ENCODE results near the gene SNX20.
A peak's percentile ranks its signal among the peaks of the same experiment; 100 is the strongest.

The SNX20 gene

GRCh38 chr16:50705436-50706110 lies 24.5 kb upstream of the SNX20 start:
- DNase-seq (ENCODE audit: low read depth in 2 of 2): no peak

- no peak for DNase-seq (ENCODE audit: low read depth in 2 of 2)
Observed at GRCh38 chr16:50704245-50704644, 23.1 kb upstream of the SNX20 start.

GRCh38 chr16:50702725-50703124 lies 21.6 kb upstream of the SNX20 start:
- DNase-seq (ENCODE audit: low read depth in 2 of 2): no peak

GRCh38 chr16:50699326-50700159 lies 18.4 kb upstream of the SNX20 start:
- peak; percentile 68 to 74 for DNase-seq (ENCODE audit: low read depth in 2 of 2)

- DNase-seq (ENCODE audit: low read depth in 2 of 2): peak in 1 of 2 donors; percentile 56
Observed at GRCh38 chr16:50697881-50698767, 17.0 kb upstream of the SNX20 start.

GRCh38 chr16:50697421-50697715 lies 16.3 kb upstream of the SNX20 start:
- DNase-seq (ENCODE audit: low read depth in 2 of 2): no peak

GRCh38 chr16:50696575-50697420 lies 15.7 kb upstream of the SNX20 start:
- DNase-seq (ENCODE audit: low read depth in 2 of 2): peak in 1 of 2 donors; percentile 55

GRCh38 chr16:50696126-50696525 lies 15.0 kb upstream of the SNX20 start:
- no peak for DNase-seq (ENCODE audit: low read depth in 2 of 2)

- no peak for DNase-seq (ENCODE audit: low read depth in 2 of 2)
Observed at GRCh38 chr16:50695017-50696000, 14.2 kb upstream of the SNX20 start.

- DNase-seq (ENCODE audit: low read depth in 2 of 2): no peak
Observed at GRCh38 chr16:50694206-50694605, 13.1 kb upstream of the SNX20 start.

- no peak for DNase-seq (ENCODE audit: low read depth in 2 of 2)
Observed at GRCh38 chr16:50692999-50693781, 12.1 kb upstream of the SNX20 start, which contains the start of gene NOD2. NOD2 (plus strand) TSS chr16:50693606; CDS start chr16:50699496, 5,890 bp downstream.

- no peak for DNase-seq (ENCODE audit: low read depth in 2 of 2)
Observed at GRCh38 chr16:50692644-50692998, 11.5 kb upstream of the SNX20 start.

- no peak for DNase-seq (ENCODE audit: low read depth in 2 of 2)
Observed at GRCh38 chr16:50690177-50690576, 9.1 kb upstream of the SNX20 start.

- DNase-seq (ENCODE audit: low read depth in 2 of 2): no peak
Observed at GRCh38 chr16:50688867-50689266, 7.8 kb upstream of the SNX20 start.

GRCh38 chr16:50688083-50688482 lies 7.0 kb upstream of the SNX20 start:
- no peak for DNase-seq (ENCODE audit: low read depth in 2 of 2)

- DNase-seq (ENCODE audit: low read depth in 2 of 2): no peak
Observed at GRCh38 chr16:50685462-50686063, 4.5 kb upstream of the SNX20 start.

GRCh38 chr16:50684823-50685461 lies 3.8 kb upstream of the SNX20 start:
- no peak for DNase-seq (ENCODE audit: low read depth in 2 of 2)

GRCh38 chr16:50683689-50684374 lies 2.7 kb upstream of the SNX20 start:
- DNase-seq (ENCODE audit: low read depth in 2 of 2): no peak

Measured in stimulated activated CD4-positive, alpha-beta T cell treated with anti-CD3 and anti-CD28 coated beads, Interleukin-15, amount 100 ng/mL, for 48 hours (primary cell).